ENCODE measurements around the gene ARHGDIA.

ARHGDIA gene

DNA sequence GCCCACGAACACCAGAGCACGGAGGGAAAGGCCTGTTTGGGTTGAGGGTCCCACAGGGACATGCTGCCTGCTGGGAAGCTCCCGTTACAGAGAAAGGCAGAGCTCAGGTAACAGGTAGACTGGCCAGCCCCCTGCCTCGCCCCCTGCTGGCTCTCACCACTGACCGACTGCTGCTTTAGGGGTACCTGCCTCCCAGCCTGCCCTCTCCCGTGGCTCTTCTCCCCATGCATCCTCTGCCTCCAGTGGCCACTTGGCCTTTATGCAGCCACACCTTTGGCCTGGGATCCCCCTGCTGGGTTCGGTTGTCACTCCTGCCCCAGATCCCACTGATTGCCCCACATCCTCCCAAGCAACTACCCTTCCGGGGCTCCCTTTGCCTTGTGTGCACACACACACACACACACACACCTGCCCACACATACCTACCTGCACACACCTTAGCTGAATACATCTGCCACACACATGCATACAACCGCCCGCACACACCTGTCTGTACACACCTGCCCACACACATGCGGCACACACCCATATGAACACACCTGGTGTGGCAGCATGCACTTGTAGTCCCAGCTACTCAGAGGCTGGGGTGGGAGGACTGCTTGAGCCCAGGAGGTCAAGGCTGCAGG, 45.2 kb downstream of the ARHGDIA start:
- Histone ChIP-seq H2BK5ac (ENCODE audit: low read length) (no peak overlapping the region), H3K36me3 (replicated peaks in 1 of 2; ENCODE audit: control insufficient read depth in 2 of 2, insufficient read depth in 2 of 2, low read length in 2 of 2) (peaks cover 3 to 35% of the 10 kb centered on the region in 2 donors), H3K9ac (ENCODE audit: low read depth, low read length, poor library complexity) (no peak overlapping the region), H2BK15ac (ENCODE audit: low read length) (no peak overlapping the region), H3K27ac (replicated peaks; ENCODE audit: low read length) (no peak overlapping the region), H3K4me1 (ENCODE audit: control insufficient read depth in 2 of 2, insufficient read depth in 1 of 2, low read depth in 1 of 2, low read length in 2 of 2) (peaks cover 0 to 9% of the 10 kb centered on the region in 2 donors), H3K23ac (ENCODE audit: low read depth, low read length, poor library complexity) (no peak overlapping the region), H3K4me2 (ENCODE audit: insufficient read depth, low read length, poor library complexity, severe bottlenecking) (no peak overlapping the region), H3K9me3 (replicated peaks in 1 of 2; ENCODE audit: control insufficient read depth in 2 of 2, insufficient read depth in 1 of 2, low read depth in 1 of 2, low read length in 2 of 2) (no peaks in the 10 kb centered on the region), H3K18ac (ENCODE audit: low read length) (no peak overlapping the region), H3K4me3 (ENCODE audit: low read length in 2 of 2) (no peak overlapping the region), H2AFZ (ENCODE audit: low read length) (no peak overlapping the region), H3K79me1 (ENCODE audit: low read depth, low read length) (peaks cover 23% of the 10 kb centered on the region), H2BK120ac (ENCODE audit: low read depth, low read length) (no peak overlapping the region), H2BK12ac (ENCODE audit: low read length) (no peak overlapping the region), H2AK5ac (ENCODE audit: low read depth, low read length) (no peak overlapping the region), H3K27me3 (ENCODE audit: control insufficient read depth in 3 of 3, insufficient read depth in 3 of 3, low read depth in 1 of 3, low read length in 3 of 3) (no peaks in the 10 kb centered on the region), H4K91ac (ENCODE audit: low read depth, low read length, poor library complexity) (no peak overlapping the region), H3K4ac (ENCODE audit: low read length) (no peak overlapping the region), H3K14ac (ENCODE audit: low read length) (no peak overlapping the region), H4K8ac (ENCODE audit: low read depth, low read length) (no peak overlapping the region)
- WGBS, 2 donors (ENCODE audit: extremely low coverage in 2 of 2, insufficient read length in 2 of 2, insufficient replicate concordance in 1 of 2): no CpG with 5 or more reads among the region's 11 CpGs
- DNase-seq (ENCODE audit: low spot score): no peak

- Histone ChIP-seq H3K18ac (ENCODE audit: low read length) (no peak overlapping the region), H3K27me3 (ENCODE audit: control insufficient read depth in 3 of 3, insufficient read depth in 3 of 3, low read depth in 1 of 3, low read length in 3 of 3) (no peaks in the 10 kb centered on the region), H3K4me2 (ENCODE audit: insufficient read depth, low read length, poor library complexity, severe bottlenecking) (no peak overlapping the region), H2AK5ac (ENCODE audit: low read depth, low read length) (no peak overlapping the region), H3K14ac (ENCODE audit: low read length) (no peak overlapping the region), H4K91ac (ENCODE audit: low read depth, low read length, poor library complexity) (no peak overlapping the region), H3K9ac (ENCODE audit: low read depth, low read length, poor library complexity) (no peak overlapping the region), H2BK15ac (ENCODE audit: low read length) (no peak overlapping the region), H3K23ac (ENCODE audit: low read depth, low read length, poor library complexity) (no peak overlapping the region), H3K79me1 (ENCODE audit: low read depth, low read length) (peaks cover 17% of the 10 kb centered on the region), H2BK120ac (ENCODE audit: low read depth, low read length) (no peak overlapping the region), H4K8ac (ENCODE audit: low read depth, low read length) (no peak overlapping the region), H2BK12ac (ENCODE audit: low read length) (no peak overlapping the region), H3K36me3 (replicated peaks in 1 of 2; ENCODE audit: control insufficient read depth in 2 of 2, insufficient read depth in 2 of 2, low read length in 2 of 2) (peaks cover 3 to 28% of the 10 kb centered on the region in 2 donors), H2BK5ac (ENCODE audit: low read length) (peak overlapping the region; percentile 39), H2AFZ (ENCODE audit: low read length) (no peak overlapping the region), H3K4me1 (ENCODE audit: control insufficient read depth in 2 of 2, insufficient read depth in 1 of 2, low read depth in 1 of 2, low read length in 2 of 2) (peaks cover 1 to 9% of the 10 kb centered on the region in 2 donors), H3K4me3 (ENCODE audit: low read length in 2 of 2) (no peak overlapping the region), H3K27ac (replicated peaks; ENCODE audit: low read length) (no peak overlapping the region), H3K4ac (ENCODE audit: low read length) (no peak overlapping the region), H3K9me3 (replicated peaks in 1 of 2; ENCODE audit: control insufficient read depth in 2 of 2, insufficient read depth in 1 of 2, low read depth in 1 of 2, low read length in 2 of 2) (no peaks in the 10 kb centered on the region)
- WGBS, 2 donors (ENCODE audit: extremely low coverage in 2 of 2, insufficient read length in 2 of 2, insufficient replicate concordance in 1 of 2): no CpG with 5 or more reads among the region's 11 CpGs
- DNase-seq (ENCODE audit: low spot score): no peak
These were observed 46.5 kb downstream of the ARHGDIA start for GRCh38 chr17:81824595-81824994.

DNA sequence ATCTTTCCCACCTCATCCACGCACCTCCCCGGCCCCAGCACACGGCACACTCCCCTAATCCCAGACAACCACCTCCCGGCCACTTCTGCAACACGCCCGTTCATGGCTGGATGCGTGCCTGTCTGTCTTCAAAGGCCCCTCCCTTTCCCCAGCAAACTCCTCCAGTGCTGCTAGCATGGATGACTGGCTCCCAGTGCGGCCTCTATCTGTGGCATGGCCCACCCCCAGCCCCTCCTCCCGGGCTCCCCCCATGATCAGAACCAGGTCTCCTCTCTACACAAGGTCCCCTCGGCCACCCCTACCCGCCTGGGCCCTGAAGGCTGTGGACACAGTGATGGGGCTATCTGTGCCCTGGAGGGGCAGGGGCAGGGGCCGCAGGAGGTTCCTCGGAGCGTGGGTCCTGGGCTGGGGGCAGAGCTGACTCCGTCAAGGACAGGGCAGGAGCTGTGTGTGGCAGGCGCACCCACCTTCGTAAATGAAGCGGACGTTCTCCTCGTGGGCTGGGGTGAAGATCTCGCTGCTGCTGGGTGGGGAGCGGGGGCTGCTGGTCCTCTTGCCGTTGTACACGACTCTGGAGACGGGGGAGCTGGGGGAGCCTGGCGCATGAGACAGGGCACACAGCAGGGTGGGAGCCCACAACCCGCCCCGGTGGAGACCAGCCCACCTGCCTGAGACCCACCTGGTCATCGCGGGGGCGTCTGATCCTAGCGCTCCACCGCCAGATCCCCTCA, 47.2 kb downstream of the ARHGDIA start:
- peaks cover 3 to 28% of the 10 kb centered on the region in 2 donors for H3K36me3 ChIP-seq (replicated peaks in 1 of 2; ENCODE audit: control insufficient read depth in 2 of 2, insufficient read depth in 2 of 2, low read length in 2 of 2)
- no peak overlapping the region for H3K27ac ChIP-seq (replicated peaks; ENCODE audit: low read length)
- no peaks in the 10 kb centered on the region for H3K9me3 ChIP-seq (replicated peaks in 1 of 2; ENCODE audit: control insufficient read depth in 2 of 2, insufficient read depth in 1 of 2, low read depth in 1 of 2, low read length in 2 of 2)
- no peak overlapping the region for H3K9ac ChIP-seq (ENCODE audit: low read depth, low read length, poor library complexity)
- H2AK5ac ChIP-seq (ENCODE audit: low read depth, low read length): no peak overlapping the region
- no peak overlapping the region for H2BK5ac ChIP-seq (ENCODE audit: low read length)
- no peak overlapping the region for H3K14ac ChIP-seq (ENCODE audit: low read length)
- no peak overlapping the region for H4K8ac ChIP-seq (ENCODE audit: low read depth, low read length)
- H3K79me1 ChIP-seq (ENCODE audit: low read depth, low read length): peaks cover 14% of the 10 kb centered on the region
- WGBS, 2 donors (ENCODE audit: extremely low coverage in 2 of 2, insufficient read length in 2 of 2, insufficient replicate concordance in 1 of 2): no CpG with 5 or more reads among the region's 33 CpGs
- H3K23ac ChIP-seq (ENCODE audit: low read depth, low read length, poor library complexity): peak overlapping the region; percentile 65
- no peak for DNase-seq (ENCODE audit: low spot score)
- no peak overlapping the region for H2BK15ac ChIP-seq (ENCODE audit: low read length)
- no peaks in the 10 kb centered on the region for H3K27me3 ChIP-seq (ENCODE audit: control insufficient read depth in 3 of 3, insufficient read depth in 3 of 3, low read depth in 1 of 3, low read length in 3 of 3)
- no peak overlapping the region for H3K4ac ChIP-seq (ENCODE audit: low read length)
- H3K4me2 ChIP-seq (ENCODE audit: insufficient read depth, low read length, poor library complexity, severe bottlenecking): no peak overlapping the region
- H2BK120ac ChIP-seq (ENCODE audit: low read depth, low read length): no peak overlapping the region
- no peak overlapping the region for H3K18ac ChIP-seq (ENCODE audit: low read length)
- H2AFZ ChIP-seq (ENCODE audit: low read length): no peak overlapping the region
- H4K91ac ChIP-seq (ENCODE audit: low read depth, low read length, poor library complexity): no peak overlapping the region
- peaks cover 3 to 8% of the 10 kb centered on the region in 2 donors for H3K4me1 ChIP-seq (ENCODE audit: control insufficient read depth in 2 of 2, insufficient read depth in 1 of 2, low read depth in 1 of 2, low read length in 2 of 2)
- H2BK12ac ChIP-seq (ENCODE audit: low read length): no peak overlapping the region
- no peak overlapping the region for H3K4me3 ChIP-seq (ENCODE audit: low read length in 2 of 2)

DNA sequence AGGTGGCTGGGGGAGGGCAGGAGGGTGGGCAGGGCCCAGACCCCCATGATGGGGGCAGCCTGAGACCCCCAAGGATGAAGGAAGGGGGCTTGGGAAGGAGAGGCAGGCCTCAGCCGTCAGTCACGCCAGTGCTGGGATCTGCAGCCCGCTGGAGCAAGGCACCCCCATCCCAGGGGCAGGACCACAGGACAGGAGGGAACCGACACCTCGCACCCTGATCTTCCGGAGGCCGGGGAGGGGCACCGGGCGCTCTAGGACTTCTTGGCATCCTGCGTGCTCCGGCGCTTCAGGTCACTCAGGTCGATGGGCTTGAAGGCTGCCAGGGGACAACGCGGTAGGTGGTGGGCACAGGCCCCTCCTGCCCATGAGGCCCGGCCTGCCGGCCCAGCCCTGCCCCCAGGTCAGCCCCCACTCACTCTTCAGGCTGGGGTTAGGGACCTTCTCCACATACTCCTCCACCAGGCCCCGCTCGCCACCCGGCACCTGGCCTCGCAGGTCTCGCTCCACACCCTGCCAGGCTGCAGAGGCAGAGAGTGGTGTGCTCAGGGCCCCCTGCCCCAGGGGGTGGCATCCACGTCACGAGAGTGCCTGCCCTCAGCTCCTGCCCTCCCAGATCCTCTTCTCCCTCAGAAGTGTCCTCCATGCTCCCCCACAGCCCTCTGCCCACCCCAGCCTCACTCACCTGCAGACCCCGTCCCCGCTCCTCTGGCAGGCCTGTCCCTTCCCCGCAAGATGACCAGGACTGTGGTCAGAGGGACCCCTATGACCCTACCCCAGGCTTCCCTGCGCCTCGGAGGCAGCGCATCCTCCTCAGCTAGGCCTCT, 47.9 kb downstream of the ARHGDIA start:
- no CpG with 5 or more reads among the region's 30 CpGs for WGBS, 2 donors (ENCODE audit: extremely low coverage in 2 of 2, insufficient read length in 2 of 2, insufficient replicate concordance in 1 of 2)
- Histone ChIP-seq H3K9me3 (replicated peaks in 1 of 2; ENCODE audit: control insufficient read depth in 2 of 2, insufficient read depth in 1 of 2, low read depth in 1 of 2, low read length in 2 of 2) (no peaks in the 10 kb centered on the region), H4K91ac (ENCODE audit: low read depth, low read length, poor library complexity) (no peak overlapping the region), H3K27ac (replicated peaks; ENCODE audit: low read length) (no peak overlapping the region), H3K27me3 (ENCODE audit: control insufficient read depth in 3 of 3, insufficient read depth in 3 of 3, low read depth in 1 of 3, low read length in 3 of 3) (no peaks in the 10 kb centered on the region), H3K14ac (ENCODE audit: low read length) (no peak overlapping the region), H4K8ac (ENCODE audit: low read depth, low read length) (no peak overlapping the region), H3K9ac (ENCODE audit: low read depth, low read length, poor library complexity) (no peak overlapping the region), H2BK15ac (ENCODE audit: low read length) (no peak overlapping the region), H3K4me3 (ENCODE audit: low read length in 2 of 2) (no peak overlapping the region), H3K4ac (ENCODE audit: low read length) (no peak overlapping the region), H2AK5ac (ENCODE audit: low read depth, low read length) (no peak overlapping the region), H3K36me3 (replicated peaks in 1 of 2; ENCODE audit: control insufficient read depth in 2 of 2, insufficient read depth in 2 of 2, low read length in 2 of 2) (peaks cover 3 to 28% of the 10 kb centered on the region in 2 donors), H3K4me2 (ENCODE audit: insufficient read depth, low read length, poor library complexity, severe bottlenecking) (no peak overlapping the region), H3K4me1 (ENCODE audit: control insufficient read depth in 2 of 2, insufficient read depth in 1 of 2, low read depth in 1 of 2, low read length in 2 of 2) (peaks cover under 1 to 6% of the 10 kb centered on the region in 2 donors), H2BK5ac (ENCODE audit: low read length) (no peak overlapping the region), H3K79me1 (ENCODE audit: low read depth, low read length) (peaks cover 9% of the 10 kb centered on the region), H3K23ac (ENCODE audit: low read depth, low read length, poor library complexity) (peak overlapping the region; percentile 65), H3K18ac (ENCODE audit: low read length) (no peak overlapping the region), H2BK12ac (ENCODE audit: low read length) (no peak overlapping the region), H2AFZ (ENCODE audit: low read length) (no peak overlapping the region), H2BK120ac (ENCODE audit: low read depth, low read length) (no peak overlapping the region)
- no peak for DNase-seq (ENCODE audit: low spot score)
